ENCODE results near the gene ARHGEF17. TPM values are rescaled to one million over a fixed set of nuclear protein-coding genes. Genes with fewer than 3 reads are reported as not detected.
A peak's percentile ranks its signal among the peaks of the same experiment; 100 is the strongest.

The ARHGEF17 gene
- polyA plus RNA-seq, 3 donors, result 0.16 to 1.2 (median 0.55) TPM

DNA sequence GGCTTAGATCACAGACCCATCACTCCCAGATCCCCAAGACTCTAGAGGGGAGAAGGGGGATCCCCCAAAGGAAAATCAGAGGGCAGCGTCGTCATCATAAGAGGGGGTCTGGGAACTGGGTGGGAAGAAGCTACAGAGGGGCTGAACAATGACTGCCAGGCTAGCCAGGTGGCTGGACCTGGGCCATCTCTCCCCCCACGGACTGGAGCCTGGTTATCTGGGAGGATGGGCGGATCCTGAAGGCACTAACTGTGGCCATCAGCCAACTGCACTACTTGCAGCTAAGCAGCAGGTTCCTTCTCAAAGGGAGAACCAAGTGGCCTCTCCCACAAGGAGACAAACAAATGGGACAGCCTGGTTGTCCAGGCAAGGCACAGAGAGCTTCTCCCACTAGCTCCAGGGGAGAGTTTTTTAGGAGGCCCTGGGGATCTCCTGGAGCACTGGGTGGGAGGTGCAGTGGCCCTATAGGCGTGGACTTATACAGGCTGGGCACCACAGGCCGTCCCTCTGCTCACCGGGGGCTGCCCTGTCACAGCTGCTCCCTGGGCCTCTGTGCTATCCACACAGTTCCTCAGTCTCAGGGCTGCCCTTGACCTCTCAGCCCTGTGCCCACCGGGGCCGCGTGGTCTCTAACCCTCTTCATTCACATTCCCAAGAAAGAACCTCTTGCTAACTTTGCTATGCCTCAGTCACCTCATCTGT is 20.5 kb upstream of the ARHGEF17 start:
- intact Hi-C loops (cut with micrococcal nuclease), result loop anchor here in 1 of 2 donors (2.0 to 5.0 kb wide), 4 partner anchors 15 to 100 kb away; partner anchors contain the start of genes P2RY2 and P2RY6
- Mint-ChIP-seq H3K36me3 (peaks cover 6 to 19% of the 10 kb centered on the region in 2 donors), H3K4me1 (peaks cover 74% of the 10 kb centered on the region), H3K27ac (peak overlapping the region; percentile 96 to 99 (median 98)), H3K9me3 (peaks cover 0 to 3% (median 0%) of the 10 kb centered on the region in 7 donors), H3K4me3 (peak overlapping the region in 1 of 2 donors; percentile 59), H3K27me3 (ENCODE audit: low read depth in 3 of 3) (peaks cover 3 to 12% (median 4%) of the 10 kb centered on the region in 3 donors)
- Histone ChIP-seq H3K4me3 (replicated peaks in 1 of 3; ENCODE audit: low read depth in 2 of 3, low read length in 3 of 3) (peak overlapping the region in 1 of 3 experiments; percentile 60), H4K20me1 (ENCODE audit: insufficient read depth, low read length) (no peaks in the 10 kb centered on the region), H3K4me2 (replicated peaks; ENCODE audit: extremely low read depth, low read length, poor library complexity, severe bottlenecking) (peak overlapping the region; percentile 69), H3K4me1 (ENCODE audit: control insufficient read depth in 1 of 2, insufficient read depth in 2 of 2, low read length in 2 of 2) (peaks cover 54 to 63% of the 10 kb centered on the region in 2 donors), H2AFZ (ENCODE audit: insufficient read depth, low read depth, low read length, poor library complexity, severe bottlenecking) (peak overlapping the region; percentile 15), H3K79me2 (ENCODE audit: insufficient read depth, low read length) (no peaks in the 10 kb centered on the region), H3K9ac (ENCODE audit: insufficient read depth, low read length, poor library complexity, severe bottlenecking) (peak overlapping the region; percentile 69), H3K27ac (ENCODE audit: low read depth in 1 of 2, low read length in 2 of 2) (peak overlapping the region; percentile 94), H3K27me3 (ENCODE audit: control insufficient read depth in 2 of 2, insufficient read depth in 2 of 2, low read length in 2 of 2) (no peaks in the 10 kb centered on the region), H3K36me3 (replicated peaks in 1 of 2; ENCODE audit: control insufficient read depth in 1 of 2, insufficient read depth in 2 of 2, low read length in 2 of 2) (no peaks in the 10 kb centered on the region), H3K9me3 (replicated peaks in 1 of 2; ENCODE audit: control insufficient read depth in 1 of 2, insufficient read depth in 1 of 2, low read length in 2 of 2) (no peaks in the 10 kb centered on the region)
- DNase-seq, result no peak
- TF ChIP-seq, protein P1, sequence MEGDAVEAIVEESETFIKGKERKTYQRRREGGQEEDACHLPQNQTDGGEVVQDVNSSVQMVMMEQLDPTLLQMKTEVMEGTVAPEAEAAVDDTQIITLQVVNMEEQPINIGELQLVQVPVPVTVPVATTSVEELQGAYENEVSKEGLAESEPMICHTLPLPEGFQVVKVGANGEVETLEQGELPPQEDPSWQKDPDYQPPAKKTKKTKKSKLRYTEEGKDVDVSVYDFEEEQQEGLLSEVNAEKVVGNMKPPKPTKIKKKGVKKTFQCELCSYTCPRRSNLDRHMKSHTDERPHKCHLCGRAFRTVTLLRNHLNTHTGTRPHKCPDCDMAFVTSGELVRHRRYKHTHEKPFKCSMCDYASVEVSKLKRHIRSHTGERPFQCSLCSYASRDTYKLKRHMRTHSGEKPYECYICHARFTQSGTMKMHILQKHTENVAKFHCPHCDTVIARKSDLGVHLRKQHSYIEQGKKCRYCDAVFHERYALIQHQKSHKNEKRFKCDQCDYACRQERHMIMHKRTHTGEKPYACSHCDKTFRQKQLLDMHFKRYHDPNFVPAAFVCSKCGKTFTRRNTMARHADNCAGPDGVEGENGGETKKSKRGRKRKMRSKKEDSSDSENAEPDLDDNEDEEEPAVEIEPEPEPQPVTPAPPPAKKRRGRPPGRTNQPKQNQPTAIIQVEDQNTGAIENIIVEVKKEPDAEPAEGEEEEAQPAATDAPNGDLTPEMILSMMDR (IDR thresholded peaks at IDR 0.05), result no peak
- 69% methylated on average over 6 of the region's 10 CpGs for WGBS (ENCODE audit: insufficient coverage)

DNA sequence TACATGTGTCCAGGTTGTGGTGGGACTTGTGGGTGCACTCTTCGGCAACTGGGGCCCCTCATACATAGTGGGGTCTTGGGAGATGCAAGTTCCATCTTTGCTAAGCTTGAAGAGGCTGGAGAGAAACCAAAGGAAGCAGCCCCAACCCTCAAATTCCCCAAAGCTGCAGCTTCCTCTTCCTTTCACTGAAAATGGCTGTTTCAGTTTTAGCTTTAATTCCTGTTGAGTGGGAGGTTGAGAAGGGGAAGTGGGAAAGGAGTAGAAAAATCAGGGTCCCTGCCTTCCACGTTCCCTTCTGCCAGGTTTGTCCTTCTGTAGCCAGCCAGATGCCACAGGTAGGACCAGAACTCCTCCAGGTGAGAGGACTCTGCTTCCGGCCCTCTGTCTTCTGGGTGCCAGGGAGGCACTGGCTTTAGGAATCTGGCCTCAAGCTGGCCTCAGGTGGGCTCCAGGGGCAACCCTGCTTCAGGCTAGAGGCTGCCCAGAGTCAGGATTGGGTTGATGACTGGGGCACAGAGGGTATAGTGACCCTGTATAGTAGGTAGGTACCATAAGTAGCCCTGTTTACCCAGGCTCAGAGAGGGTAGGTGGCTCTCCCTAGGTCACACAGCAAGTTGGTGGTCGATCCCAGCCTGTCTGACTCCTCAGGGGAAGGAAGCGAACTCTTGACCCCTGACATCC is 19.7 kb upstream of the ARHGEF17 start:
- peaks cover 6 to 19% (median 8%) of the 10 kb centered on the region in 3 donors for H3K27me3 Mint-ChIP-seq (ENCODE audit: low read depth in 3 of 3)
- peak overlapping the region; percentile 69 for H3K9ac ChIP-seq (ENCODE audit: insufficient read depth, low read length, poor library complexity, severe bottlenecking)
- WGBS (ENCODE audit: insufficient coverage), result 9% methylated on average over 4 of the region's 5 CpGs
- H3K27ac Mint-ChIP-seq, result peak overlapping the region; percentile 96 to 99 (median 98)
- H3K4me3 Mint-ChIP-seq, result peak overlapping the region in 1 of 2 donors; percentile 80
- H3K27ac ChIP-seq (ENCODE audit: low read depth in 1 of 2, low read length in 2 of 2), result peak overlapping the region; percentile 94
- H3K4me2 ChIP-seq (replicated peaks; ENCODE audit: extremely low read depth, low read length, poor library complexity, severe bottlenecking), result peak overlapping the region; percentile 69
- peaks cover 69% of the 10 kb centered on the region for H3K4me1 Mint-ChIP-seq
- H3K27me3 ChIP-seq (ENCODE audit: control insufficient read depth in 2 of 2, insufficient read depth in 2 of 2, low read length in 2 of 2), result no peaks in the 10 kb centered on the region
- peaks cover 0 to 3% (median 0%) of the 10 kb centered on the region in 7 donors for H3K9me3 Mint-ChIP-seq
- H3K9me3 ChIP-seq (replicated peaks in 1 of 2; ENCODE audit: control insufficient read depth in 1 of 2, insufficient read depth in 1 of 2, low read length in 2 of 2), result no peaks in the 10 kb centered on the region
- peaks cover 9 to 19% of the 10 kb centered on the region in 2 donors for H3K36me3 Mint-ChIP-seq
- peak overlapping the region in 1 of 3 experiments; percentile 60 for H3K4me3 ChIP-seq (replicated peaks in 1 of 3; ENCODE audit: low read depth in 2 of 3, low read length in 3 of 3)
- H3K4me1 ChIP-seq (ENCODE audit: control insufficient read depth in 1 of 2, insufficient read depth in 2 of 2, low read length in 2 of 2), result peaks cover 46 to 56% of the 10 kb centered on the region in 2 donors
- no peaks in the 10 kb centered on the region for H3K36me3 ChIP-seq (replicated peaks in 1 of 2; ENCODE audit: control insufficient read depth in 1 of 2, insufficient read depth in 2 of 2, low read length in 2 of 2)
- peak; percentile 64 to 84 (median 84) for DNase-seq
- H4K20me1 ChIP-seq (ENCODE audit: insufficient read depth, low read length), result no peaks in the 10 kb centered on the region
- TF ChIP-seq, protein P1 (IDR thresholded peaks at IDR 0.05), result no peak
- peak overlapping the region; percentile 15 for H2AFZ ChIP-seq (ENCODE audit: insufficient read depth, low read depth, low read length, poor library complexity, severe bottlenecking)
- intact Hi-C loops (cut with micrococcal nuclease), result loop anchor here in 1 of 2 donors (2.0 to 5.0 kb wide), 4 partner anchors 16 to 101 kb away; partner anchors contain the start of genes P2RY2 and P2RY6
- no peaks in the 10 kb centered on the region for H3K79me2 ChIP-seq (ENCODE audit: insufficient read depth, low read length)
